Measurements from ENCODE around the gene KAT8. TPM values are rescaled to one million over a fixed set of nuclear protein-coding genes. Genes with fewer than 3 reads are reported as not detected.
A peak's percentile ranks its signal among the peaks of the same experiment; 100 is the strongest.

Gene KAT8
- polyA plus RNA-seq, 3 donors, result 66.4 to 80.5 (median 75.9) TPM

DNA sequence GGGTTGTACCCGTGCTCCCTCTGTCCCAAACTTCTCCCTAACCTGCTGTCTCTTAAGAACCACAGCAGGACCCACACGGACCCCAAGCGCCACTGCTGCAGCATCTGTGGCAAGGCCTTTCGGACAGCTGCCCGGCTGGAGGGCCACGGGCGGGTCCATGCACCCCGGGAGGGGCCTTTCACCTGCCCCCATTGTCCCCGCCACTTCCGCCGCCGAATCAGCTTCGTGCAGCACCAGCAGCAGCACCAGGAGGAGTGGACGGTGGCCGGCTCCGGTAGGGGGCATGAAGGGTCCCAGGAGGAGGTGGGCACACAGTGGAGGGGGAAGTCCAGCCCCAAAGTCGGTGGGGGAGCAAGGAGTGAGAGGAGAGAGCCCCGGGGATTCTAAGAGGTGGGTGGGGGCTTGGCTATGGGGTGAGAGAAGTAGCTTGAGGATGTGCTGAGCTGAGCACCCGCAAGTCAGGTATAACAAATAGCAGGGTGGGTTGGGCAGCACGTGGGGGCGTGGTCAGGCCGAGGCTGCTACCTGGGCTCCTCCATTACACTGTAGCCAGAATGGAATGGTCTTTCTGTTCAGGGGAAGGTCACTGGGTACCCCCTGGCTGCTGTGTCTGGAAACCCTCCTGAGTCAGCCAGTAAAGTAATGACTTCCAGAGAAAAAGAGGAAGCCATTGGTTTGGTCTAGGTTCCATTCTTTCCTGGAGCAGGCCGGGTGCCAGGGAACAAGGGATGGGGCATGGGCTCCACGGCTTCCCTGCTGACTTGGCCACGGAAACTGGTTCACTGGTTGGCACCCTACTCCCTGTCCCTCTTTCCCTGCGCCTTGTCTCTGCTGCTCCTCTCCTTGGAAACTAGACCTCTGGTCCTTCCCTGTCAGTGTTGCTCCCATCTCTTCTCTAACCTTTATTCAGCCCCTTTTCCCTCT lies 35.8 kb upstream of the KAT8 start:
- no peak for DNase-seq

- no peak for DNase-seq
Measured at GRCh38 chr16:31082368-31083045, 35.0 kb upstream of the KAT8 start.

GRCh38 chr16:31083081-31083480 lies 34.4 kb upstream of the KAT8 start:
- DNase-seq, result no peak

DNA sequence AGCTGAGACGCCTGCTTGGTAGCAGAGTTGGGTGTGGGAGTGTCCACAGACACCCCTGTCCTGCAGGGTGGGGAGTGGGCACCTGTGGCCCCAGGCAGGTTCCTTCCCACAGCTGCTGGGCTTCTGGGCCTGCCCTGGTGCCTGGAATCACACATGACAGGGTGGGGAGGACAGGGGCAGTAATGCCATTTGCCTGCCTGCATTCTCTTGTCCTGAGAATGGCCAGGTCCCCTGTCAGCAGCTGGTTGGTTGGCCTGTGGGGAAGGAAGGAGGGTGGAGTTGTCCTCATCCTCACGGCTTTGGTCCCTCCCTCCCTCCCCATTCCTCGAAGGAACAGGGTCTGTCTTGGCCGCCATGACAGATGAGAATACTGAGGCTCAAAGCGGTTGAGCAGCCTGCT lies 33.9 kb upstream of the KAT8 start:
- DNase-seq, result no peak

DNA sequence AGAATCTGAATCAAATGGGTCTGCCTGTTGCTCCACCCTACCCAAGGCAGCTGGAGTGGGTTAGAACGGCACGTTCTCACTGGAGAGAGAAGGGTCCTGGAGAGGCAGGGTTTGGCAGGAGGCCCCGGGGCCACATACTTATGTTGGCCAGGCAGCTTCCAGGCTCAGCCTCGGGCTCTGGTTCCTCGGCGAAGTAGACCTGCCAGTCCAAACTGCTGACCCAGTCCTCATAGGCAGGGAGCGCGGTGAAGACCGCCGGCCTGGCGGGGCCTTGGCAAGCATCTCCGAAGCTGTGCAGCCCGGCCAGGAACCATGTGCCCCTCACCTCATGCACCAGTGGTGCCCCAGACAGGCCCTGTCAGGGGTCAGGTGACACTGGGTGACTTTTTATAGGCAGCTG lies 33.5 kb upstream of the KAT8 start:
- no peak for DNase-seq

DNA sequence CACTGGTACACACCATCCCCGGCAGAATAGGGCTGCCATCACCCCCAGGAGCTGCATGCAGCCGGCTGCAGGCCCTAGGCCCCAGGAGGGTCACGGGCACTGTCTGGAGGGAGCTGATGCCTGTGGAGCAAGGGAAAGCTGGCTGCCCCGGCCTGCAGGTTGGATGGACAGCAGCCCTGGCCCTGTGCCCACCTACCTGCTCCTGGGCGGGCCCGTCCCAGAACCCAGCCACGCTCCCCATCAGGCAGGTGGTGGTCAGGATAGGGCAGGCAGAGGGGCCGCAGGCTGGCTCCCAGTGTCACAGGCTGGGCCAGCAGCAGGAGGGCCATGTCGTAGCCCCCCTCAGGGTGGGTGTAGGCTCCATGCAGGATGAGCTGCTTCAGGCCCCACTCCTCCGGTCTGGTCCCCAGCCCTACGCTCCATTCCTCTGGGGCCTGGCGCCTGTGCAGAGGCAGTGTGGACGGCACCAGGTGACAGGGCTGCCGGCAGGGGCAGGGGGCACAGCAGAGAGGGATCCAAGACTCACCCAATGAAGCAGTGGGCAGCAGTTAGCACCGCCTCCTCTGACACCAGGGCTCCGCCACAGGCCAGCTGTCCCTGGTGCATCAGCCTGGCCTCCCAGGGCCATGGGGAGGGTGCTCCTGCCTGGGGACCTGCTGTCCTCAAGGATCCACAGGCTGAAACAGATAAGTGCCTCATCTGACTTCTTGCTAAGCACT lies 32.7 kb upstream of the KAT8 start:
- DNase-seq, result no peak

DNA sequence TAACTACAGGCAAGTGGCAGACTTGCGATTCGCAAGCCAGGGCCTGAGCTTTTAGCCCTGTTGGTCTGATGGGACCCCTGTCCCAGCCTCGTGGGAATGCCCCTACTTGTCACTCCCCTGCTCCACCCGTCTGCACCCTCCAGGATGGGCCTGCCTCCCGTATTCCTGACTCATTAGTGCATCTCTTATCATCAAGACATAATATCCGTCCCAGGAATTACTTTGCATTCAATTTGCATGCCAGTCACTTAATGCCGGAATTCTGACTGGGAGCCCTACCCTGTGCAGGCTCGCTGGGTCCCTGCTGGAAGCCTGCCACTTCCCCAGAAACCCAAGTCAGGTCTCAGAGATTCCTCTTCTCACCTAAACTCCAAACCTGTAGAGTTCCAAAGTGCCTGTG lies 32.1 kb upstream of the KAT8 start:
- no peak for DNase-seq

DNA sequence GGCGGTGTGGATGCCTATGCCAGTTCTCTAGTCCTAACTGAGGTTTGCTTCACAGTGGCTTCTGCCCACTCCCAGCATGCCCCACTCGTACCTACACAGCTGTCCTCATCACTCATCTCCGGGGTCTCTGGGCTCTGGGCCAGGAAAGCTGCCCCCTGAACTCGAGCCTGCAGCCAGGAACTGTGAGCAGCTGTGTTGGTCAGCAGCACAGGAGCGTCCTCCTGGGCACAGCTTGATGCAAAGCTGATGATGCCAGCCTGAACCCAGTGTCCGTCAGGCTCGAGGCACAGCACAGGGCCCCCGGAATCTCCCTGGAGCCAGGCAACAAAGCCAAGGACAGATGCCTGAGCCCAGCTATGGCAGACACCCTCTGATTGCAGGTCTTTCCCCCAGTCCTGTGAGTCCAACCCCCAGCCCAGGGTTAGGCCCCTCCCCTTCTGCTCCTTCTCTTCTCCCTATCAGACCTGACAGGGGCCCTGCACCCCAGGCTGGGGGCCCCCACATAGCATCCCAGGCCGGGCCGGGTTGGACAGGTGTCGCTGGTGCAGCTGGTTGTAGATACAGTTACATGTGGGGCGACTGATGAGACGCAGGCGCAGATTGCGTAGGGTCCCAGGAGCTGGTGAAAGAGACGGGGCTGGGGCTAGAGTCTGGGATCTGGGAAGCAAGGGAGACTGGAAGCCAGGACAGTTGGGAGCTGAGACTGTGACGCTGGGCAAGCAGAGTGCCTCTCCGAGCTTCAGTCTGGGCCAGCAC lies 31.4 kb upstream of the KAT8 start:
- no peak for DNase-seq

DNA sequence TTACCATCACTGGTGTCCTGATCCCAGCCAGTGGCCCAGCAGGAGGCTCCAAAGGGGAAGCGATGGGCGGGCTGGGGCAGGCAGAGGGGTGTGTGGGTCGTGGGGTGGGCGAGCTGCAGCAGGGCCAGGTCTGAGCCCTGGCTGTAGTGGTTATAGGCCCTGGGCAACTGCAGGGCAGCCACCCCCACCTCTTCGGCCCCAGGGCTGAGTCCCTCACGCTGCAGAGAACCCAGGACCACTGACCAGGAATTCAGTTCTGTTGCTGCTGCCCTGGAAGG lies 30.9 kb upstream of the KAT8 start:
- no peak for DNase-seq

GRCh38 chr16:31087481-31087880 lies 30.0 kb upstream of the KAT8 start:
- DNase-seq, result no peak

DNA sequence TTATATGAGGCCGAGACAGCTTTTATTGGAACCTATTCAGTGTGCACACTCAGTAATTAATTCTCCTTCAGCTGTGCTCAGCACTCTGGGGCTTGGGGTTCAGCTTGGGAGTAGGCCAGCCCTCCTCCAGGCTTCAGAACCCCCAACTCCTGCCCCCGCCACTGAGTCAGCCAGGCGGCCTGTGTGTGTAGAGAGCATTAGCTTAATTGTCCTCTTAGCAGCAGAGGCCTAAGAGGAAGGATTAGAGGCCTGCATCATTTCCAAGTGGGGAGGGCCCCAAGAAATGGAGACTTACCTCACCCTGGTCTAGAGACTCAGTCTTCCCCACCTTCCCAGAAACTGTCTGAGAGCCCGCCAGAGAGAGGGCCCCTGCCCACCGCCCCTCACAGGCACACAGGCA lies 29.5 kb upstream of the KAT8 start:
- no peak for DNase-seq

DNA sequence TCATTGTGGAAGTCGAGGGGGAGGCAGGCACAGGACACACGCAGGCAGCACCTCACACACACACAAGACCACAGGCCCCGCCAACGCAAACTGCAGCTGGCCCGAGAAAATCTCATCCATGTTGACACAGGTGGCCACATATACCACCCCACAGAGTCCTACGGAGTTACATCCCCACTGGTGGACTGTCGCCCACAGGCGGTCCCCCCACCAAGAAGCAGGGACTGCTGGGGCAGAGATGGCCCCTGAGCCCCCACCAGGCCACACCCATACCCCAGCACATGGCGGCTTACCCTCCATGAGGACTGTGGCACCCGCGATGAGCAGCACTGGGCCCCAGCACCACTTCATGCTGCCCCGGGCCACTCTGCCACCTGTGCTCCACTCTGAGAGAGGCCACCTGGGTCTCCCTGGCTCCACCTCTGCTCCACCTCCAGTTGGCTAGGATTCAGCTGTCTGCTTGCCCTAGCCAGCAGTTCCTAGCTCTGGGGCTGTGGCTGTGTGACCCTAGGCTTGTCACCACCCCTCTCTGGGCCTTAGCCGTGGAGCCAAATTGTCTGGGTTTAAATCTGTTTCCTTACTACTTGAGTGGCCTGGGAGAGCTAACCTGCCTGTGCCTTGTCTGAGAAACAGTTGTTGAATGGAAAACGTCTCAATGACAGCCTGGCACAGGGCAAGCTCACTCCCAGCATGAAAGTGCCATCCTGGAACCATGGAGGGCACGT lies 28.8 kb upstream of the KAT8 start, which contains the start of gene PRSS53:
TSS of gene PRSS53 (minus strand) at position 485 of the 725 bp plus-strand sequence. CDS start at position 351, 134 bp downstream.
- DNase-seq, result no peak

- DNase-seq, result no peak
Measured at GRCh38 chr16:31089199-31089598, 28.3 kb upstream of the KAT8 start.

DNA sequence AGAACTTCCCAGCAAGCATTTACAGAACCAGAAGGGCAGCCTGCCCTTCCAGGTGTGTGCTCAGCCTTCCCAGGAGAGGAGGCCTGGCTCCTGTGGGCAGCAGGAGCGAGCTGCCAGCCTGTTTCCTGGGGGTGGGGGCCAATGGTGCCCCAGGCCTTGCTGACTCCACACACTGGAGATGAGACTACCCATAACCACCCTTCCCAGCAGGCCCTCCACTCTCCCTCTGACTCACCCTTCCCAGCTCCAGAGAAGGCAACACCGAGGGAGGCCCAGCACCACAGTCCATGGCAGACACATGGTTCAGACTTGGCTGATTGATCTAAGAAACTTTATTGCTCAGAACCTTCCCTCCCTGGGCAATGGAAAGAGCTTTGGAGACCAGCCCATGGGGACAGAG lies 26.9 kb upstream of the KAT8 start:
- no peak for DNase-seq

DNA sequence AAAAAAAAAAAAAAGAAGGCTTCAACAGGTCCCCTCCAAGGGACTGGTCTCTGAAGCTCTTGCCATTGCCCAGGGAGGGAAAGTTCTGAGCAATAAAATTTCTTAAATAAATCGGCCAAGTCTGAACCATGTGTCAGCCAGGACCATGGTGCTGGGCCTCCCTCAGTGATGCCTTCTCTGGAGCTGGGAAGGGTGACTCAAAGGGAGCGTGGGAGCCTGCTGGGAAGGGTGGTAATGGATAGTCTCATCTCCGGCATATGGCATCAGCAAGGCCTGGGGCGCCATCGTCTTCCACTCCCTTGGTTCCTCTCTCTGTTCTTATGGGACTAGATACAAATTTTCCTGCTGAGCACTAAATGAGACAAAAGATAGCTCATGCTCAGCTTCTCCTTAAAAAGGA lies 25.1 kb upstream of the KAT8 start:
- no peak for DNase-seq

- DNase-seq, result peak; percentile 11
Measured at GRCh38 chr16:31093132-31093703, 24.2 kb upstream of the KAT8 start.

- peak; percentile 11 for DNase-seq
Measured at GRCh38 chr16:31094088-31094423, 23.4 kb upstream of the KAT8 start.

- DNase-seq, result peak; percentile 93
Measured at GRCh38 chr16:31094424-31095120, 22.9 kb upstream of the KAT8 start, which contains the start of gene VKORC1. Gene VKORC1, minus strand, starts transcription at chr16:31094797. Its CDS starts 68 bp downstream, at chr16:31094729.

GRCh38 chr16:31099860-31100638 lies 17.4 kb upstream of the KAT8 start:
- DNase-seq, result no peak
